ENCODE results near the gene LRBA. TPM values are rescaled to one million over a fixed set of nuclear protein-coding genes. Genes with fewer than 3 reads are reported as not detected.

LRBA gene
- polyA plus RNA-seq, 1 of the 3 experiments (the other 2 are of a cell fraction), result 11.4 TPM

- Histone ChIP-seq H3K36me3 (replicated peaks in 1 of 2; ENCODE audit: control insufficient read depth in 1 of 2, insufficient read depth in 2 of 2, low read length in 1 of 2) (no peaks in the 10 kb centered on the region), H3K9me2 (no peaks in the 10 kb centered on the region), H4K20me1 (ENCODE audit: insufficient read depth) (no peaks in the 10 kb centered on the region), H3K27me3 (ENCODE audit: insufficient read depth) (no peaks in the 10 kb centered on the region), H3K4me2 (no peak overlapping the region), H3K4me1 (ENCODE audit: control insufficient read depth in 1 of 2, insufficient read depth in 2 of 2, low read depth in 1 of 2, low read length in 1 of 2) (peaks cover 3 to 6% of the 10 kb centered on the region in 2 experiments; a peak in 2 of 4 replicates), H3F3A (replicated peaks; ENCODE audit: insufficient read depth) (peaks cover 20% of the 10 kb centered on the region), H3K27ac (ENCODE audit: low read depth in 2 of 2, low read length in 1 of 2) (0 out of 4 replicates have a peak overlapping the region, but pooled peaks of 1 of the 2 experiments have one; percentile 10), H3K79me2 (ENCODE audit: insufficient read depth) (no peaks in the 10 kb centered on the region), H3K4me3 (ENCODE audit: low read depth in 2 of 2, low read length in 1 of 2) (no peak overlapping the region), H3K9me3 (no peaks in the 10 kb centered on the region), H3K9ac (no peak overlapping the region), H2AFZ (ENCODE audit: low read depth) (no peak overlapping the region)
- CTCF ChIA-PET, result no interaction called here
- TF ChIP-seq EP300 (IDR thresholded peaks at IDR 0.05; ENCODE audit: borderline replicate concordance in 1 of 2, low read depth in 1 of 2, low read length in 1 of 2), result no peak
- no peak for TF ChIP-seq MAX (IDR thresholded peaks at IDR 0.05; ENCODE audit: low read depth)
- TF ChIP-seq MEF2A (IDR thresholded peaks at IDR 0.05; ENCODE audit: borderline replicate concordance, low read depth), result no peak
- no peak for TF ChIP-seq FOXJ3 (CRISPR knock-in tag; IDR thresholded peaks at IDR 0.05)
- no peak for TF ChIP-seq NFIC (IDR thresholded peaks at IDR 0.05; ENCODE audit: borderline replicate concordance)
- no peak for TF ChIP-seq FOXM1 (IDR thresholded peaks at IDR 0.05; ENCODE audit: low read depth)
- TF ChIP-seq NRF1 (IDR thresholded peaks at IDR 0.05; ENCODE audit: low read depth, low read length), result no peak
- no peak for TF ChIP-seq RFX5 (IDR thresholded peaks at IDR 0.05; ENCODE audit: low read length)
- no peak for TF ChIP-seq REST (IDR thresholded peaks at IDR 0.05; ENCODE audit: low read depth, low read length)
- no peak for TF ChIP-seq SIN3A (IDR thresholded peaks at IDR 0.05; ENCODE audit: borderline replicate concordance, low read depth, low read length)
- TF ChIP-seq FOSL2 (IDR thresholded peaks at IDR 0.05; ENCODE audit: borderline replicate concordance, low read depth), result no peak
- no peak for DNase-seq
- POLR2A ChIA-PET, result no interaction called here
- 84% methylated on average over 3 of the region's 3 CpGs for WGBS (ENCODE audit: low lambda C conversion rate)
These were observed 633.5 kb downstream of the LRBA start for GRCh38 chr4:150381609-150382008.

DNA sequence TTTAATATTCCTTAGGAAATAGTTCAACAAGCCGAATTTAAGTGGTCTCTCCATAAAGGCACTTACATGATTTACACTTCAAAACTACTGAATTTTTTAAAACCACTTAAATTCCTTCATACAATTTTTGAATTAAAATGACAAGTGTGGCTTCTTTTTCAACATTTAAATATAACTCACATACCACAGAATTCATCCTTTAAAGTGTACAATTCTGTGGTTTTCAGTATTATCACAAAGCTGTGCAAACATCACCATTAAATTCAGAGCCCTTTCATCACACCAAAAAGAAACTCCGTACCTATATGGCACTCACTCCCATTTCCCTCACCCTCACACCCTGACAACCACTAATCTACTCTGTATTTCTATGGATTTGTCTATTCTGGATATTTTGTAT lies 634.0 kb downstream of the LRBA start:
- TF ChIP-seq RCOR1 (IDR thresholded peaks at IDR 0.05; ENCODE audit: low read length), result no peak
- TF ChIP-seq FOXM1 (IDR thresholded peaks at IDR 0.05; ENCODE audit: low read depth), result no peak
- peaks cover 20% of the 10 kb centered on the region for H3F3A ChIP-seq (replicated peaks; ENCODE audit: insufficient read depth)
- no peak overlapping the region for H3K4me2 ChIP-seq
- no peak overlapping the region for H2AFZ ChIP-seq (ENCODE audit: low read depth)
- H3K27ac ChIP-seq (ENCODE audit: low read depth in 2 of 2, low read length in 1 of 2), result peak overlapping the region in 1 of 2 experiments; percentile 10; a peak in 1 of 4 replicates
- WGBS (ENCODE audit: low lambda C conversion rate), result 90% methylated on average over 2 of the region's 2 CpGs
- H3K4me3 ChIP-seq (ENCODE audit: low read depth in 2 of 2, low read length in 1 of 2), result no peak overlapping the region
- H3K79me2 ChIP-seq (ENCODE audit: insufficient read depth), result no peaks in the 10 kb centered on the region
- H3K4me1 ChIP-seq (ENCODE audit: control insufficient read depth in 1 of 2, insufficient read depth in 2 of 2, low read depth in 1 of 2, low read length in 1 of 2), result peaks cover 3 to 6% of the 10 kb centered on the region in 2 experiments; a peak in 2 of 4 replicates
- DNase-seq, result no peak
- no peaks in the 10 kb centered on the region for H3K36me3 ChIP-seq (replicated peaks in 1 of 2; ENCODE audit: control insufficient read depth in 1 of 2, insufficient read depth in 2 of 2, low read length in 1 of 2)
- no peaks in the 10 kb centered on the region for H3K9me3 ChIP-seq
- no peaks in the 10 kb centered on the region for H4K20me1 ChIP-seq (ENCODE audit: insufficient read depth)
- no peaks in the 10 kb centered on the region for H3K27me3 ChIP-seq (ENCODE audit: insufficient read depth)
- H3K9me2 ChIP-seq, result no peaks in the 10 kb centered on the region
- ChIA-PET CTCF (no interaction called here), POLR2A (no interaction called here)
- no peak overlapping the region for H3K9ac ChIP-seq

All from SK-N-SH (cell line).